Measurements from ENCODE around the gene SLC5A3. TPM values are rescaled to one million over a fixed set of nuclear protein-coding genes. Genes with fewer than 3 reads are reported as not detected.

Gene SLC5A3
- total and polyA plus RNA-seq, 9 donors: 3.1 to 16.9 (median 14.6) TPM

- DNase-seq: no peak
- no peak overlapping the region for H3K27ac ChIP-seq
- WGBS, 3 donors: 61 to 78% (median 67%) methylated on average over 2 of the region's 2 CpGs
- no peaks in the 10 kb centered on the region for H3K36me3 ChIP-seq
- no peak overlapping the region for H3K4me3 ChIP-seq
- no peaks in the 10 kb centered on the region for H3K27me3 ChIP-seq
- peaks cover 5% of the 10 kb centered on the region for H3K4me1 ChIP-seq (ENCODE audit: insufficient read depth)
- H3K9me3 ChIP-seq: no peaks in the 10 kb centered on the region
- TF ChIP-seq POLR2A (IDR thresholded peaks at IDR 0.05) (no peak), EP300 (IDR thresholded peaks at IDR 0.05) (no peak)
- TF ChIP-seq, protein P1, sequence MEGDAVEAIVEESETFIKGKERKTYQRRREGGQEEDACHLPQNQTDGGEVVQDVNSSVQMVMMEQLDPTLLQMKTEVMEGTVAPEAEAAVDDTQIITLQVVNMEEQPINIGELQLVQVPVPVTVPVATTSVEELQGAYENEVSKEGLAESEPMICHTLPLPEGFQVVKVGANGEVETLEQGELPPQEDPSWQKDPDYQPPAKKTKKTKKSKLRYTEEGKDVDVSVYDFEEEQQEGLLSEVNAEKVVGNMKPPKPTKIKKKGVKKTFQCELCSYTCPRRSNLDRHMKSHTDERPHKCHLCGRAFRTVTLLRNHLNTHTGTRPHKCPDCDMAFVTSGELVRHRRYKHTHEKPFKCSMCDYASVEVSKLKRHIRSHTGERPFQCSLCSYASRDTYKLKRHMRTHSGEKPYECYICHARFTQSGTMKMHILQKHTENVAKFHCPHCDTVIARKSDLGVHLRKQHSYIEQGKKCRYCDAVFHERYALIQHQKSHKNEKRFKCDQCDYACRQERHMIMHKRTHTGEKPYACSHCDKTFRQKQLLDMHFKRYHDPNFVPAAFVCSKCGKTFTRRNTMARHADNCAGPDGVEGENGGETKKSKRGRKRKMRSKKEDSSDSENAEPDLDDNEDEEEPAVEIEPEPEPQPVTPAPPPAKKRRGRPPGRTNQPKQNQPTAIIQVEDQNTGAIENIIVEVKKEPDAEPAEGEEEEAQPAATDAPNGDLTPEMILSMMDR (IDR thresholded peaks at IDR 0.05): no peak
- intact Hi-C loops (cut with DNase I): loop anchor here in 1 of 4 donors (10.0 kb wide), 1 partner anchor 46 kb away; the partner anchor contains the start of genes MRPS6 and SLC5A3
Measured at GRCh38 chr21:34120867-34121266, 47.5 kb downstream of the SLC5A3 start.

DNA sequence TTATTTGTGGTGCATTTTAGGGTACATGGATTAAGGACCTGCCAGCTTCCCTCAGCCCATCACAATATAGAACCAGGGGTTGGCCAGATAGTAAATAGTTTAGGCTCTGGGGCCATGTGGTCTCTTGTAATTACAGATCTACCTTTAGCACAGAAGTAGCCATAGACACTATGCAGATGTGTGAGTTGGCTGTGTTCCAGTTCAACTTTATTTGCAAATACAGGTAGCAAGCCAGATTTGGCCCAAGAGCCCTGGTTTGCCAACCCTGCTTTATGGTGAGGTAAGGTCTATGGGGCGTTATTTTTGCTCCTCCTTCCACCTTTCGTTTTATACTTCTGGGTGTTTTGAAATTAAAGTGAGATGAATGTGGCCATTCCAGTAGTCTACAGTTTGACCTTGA, 48.7 kb downstream of the SLC5A3 start:
- Histone ChIP-seq H3K27me3 (no peaks in the 10 kb centered on the region), H3K36me3 (no peaks in the 10 kb centered on the region), H3K4me1 (ENCODE audit: insufficient read depth) (peaks cover 5% of the 10 kb centered on the region), H3K27ac (no peak overlapping the region), H3K4me3 (no peak overlapping the region), H3K9me3 (no peaks in the 10 kb centered on the region)
- WGBS, 3 donors: 23 to 51% (median 29%) methylated on average over 2 of the region's 2 CpGs
- intact Hi-C loops (cut with DNase I): loop anchor here in 1 of 4 donors (10.0 kb wide), 1 partner anchor 47 kb away; the partner anchor contains the start of genes MRPS6 and SLC5A3
- no peak for DNase-seq
- TF ChIP-seq POLR2A (IDR thresholded peaks at IDR 0.05): no peak
- TF ChIP-seq EP300 (IDR thresholded peaks at IDR 0.05): no peak
- TF ChIP-seq, protein P1 (IDR thresholded peaks at IDR 0.05): no peak

Other genes starting within 250 kb of the SLC5A3 start
- 100 to 1,000 TPM; 144 to 221 (median 169) TPM for gene ATP5PO, start 157.8 kb upstream of the SLC5A3 start, total RNA-seq
- gene ATP5PO, start 157.8 kb upstream of the SLC5A3 start, polyA plus RNA-seq: 100 to 1,000 TPM; 252 to 283 TPM
- 10 to 100 TPM; 19.1 to 49.9 (median 45.8) TPM for gene MRPS6, start within 50 bp of the SLC5A3 start, total RNA-seq
- gene MRPS6, start within 50 bp of the SLC5A3 start, polyA plus RNA-seq: 100 to 1,000 TPM in 1 of 2 donors, 10 to 100 TPM in 1; 54.2 to 104 TPM